PFSK-1 (cell line): ENCODE results near the gene ULK1.

Experiments
- FOXP2 ChIP-seq: optimal IDR thresholded peaks from 2 replicates; pipeline ENCODE3; 2011; ENCODE audit warnings: borderline replicate concordance, control low read depth, inconsistent platforms; ENCODE audit not compliant: insufficient read depth; ENCODE audit errors: extremely low read length, extremely low read depth
- POLR2AphosphoS5 ChIP-seq: IDR thresholded peaks from 2 replicates; pipeline ENCODE4 v1.6.1; 2012; ENCODE audit warnings: low read depth, mild to moderate bottlenecking, control low read depth, low read length, moderate library complexity
- REST ChIP-seq, 2 experiments: IDR thresholded peaks; 2 replicates each; pipeline versions ENCODE4 v1.6.1 to v1.8.0; 2011 to 2012; ENCODE audit warnings: low read depth in 2 of 2, low read length in 2 of 2, control low read depth in 1 of 2, inconsistent platforms in 1 of 2, mild to moderate bottlenecking in 1 of 2, moderate library complexity in 1 of 2; ENCODE audit not compliant: insufficient read depth in 1 of 2
- SIN3A ChIP-seq: IDR thresholded peaks from 2 replicates; pipeline ENCODE4 v1.6.1; 2012; ENCODE audit warnings: mild to moderate bottlenecking, low read length, moderate library complexity, borderline replicate concordance; ENCODE audit not compliant: insufficient read depth
- TAF1 ChIP-seq: IDR thresholded peaks from 2 replicates; pipeline ENCODE4 v1.6.1; 2012; ENCODE audit warnings: low read length, control low read depth, borderline replicate concordance; ENCODE audit not compliant: insufficient read depth

- no peak for TF ChIP-seq SIN3A
- TF ChIP-seq TAF1, result no peak
- no peak for TF ChIP-seq FOXP2
- no peak for TF ChIP-seq POLR2AphosphoS5
- TF ChIP-seq REST (IDR thresholded peaks at IDR 0.05; ENCODE audit: insufficient read depth in 1 of 2, low read depth in 2 of 2, low read length in 2 of 2), result no peak
Observed at GRCh38 chr12:131963381-131963780, 69.0 kb downstream of the ULK1 start.
